Smooth muscle cell of the brain vasculature (primary cell): ENCODE data around the gene CAB39L.

Experiments
- DNase-seq: peaks from one replicate; pipeline ENCODE4 v3.0.0-alpha.2; 2012; ENCODE audit warnings: low read depth, low spot score

Gene CAB39L

DNA sequence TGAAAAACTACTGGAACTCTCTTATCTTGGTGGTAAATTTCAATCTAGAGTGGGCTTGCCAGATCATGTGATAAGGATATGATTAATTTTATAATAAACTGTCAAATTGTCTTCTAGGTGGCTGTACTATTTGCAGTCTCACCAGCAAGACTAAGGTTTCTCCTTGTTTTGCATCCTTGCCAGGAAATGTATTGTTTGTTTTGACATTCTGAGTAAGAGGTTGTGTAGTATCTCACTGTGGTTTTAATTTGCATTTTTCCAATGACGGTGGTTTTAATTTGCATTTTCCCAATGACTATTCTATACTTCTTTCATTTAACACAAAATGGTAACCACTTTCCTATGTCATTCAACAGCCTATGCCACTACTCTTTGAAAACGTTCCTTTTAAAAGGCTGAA is 2.0 kb downstream of the CAB39L start:
- no peak for DNase-seq

DNA sequence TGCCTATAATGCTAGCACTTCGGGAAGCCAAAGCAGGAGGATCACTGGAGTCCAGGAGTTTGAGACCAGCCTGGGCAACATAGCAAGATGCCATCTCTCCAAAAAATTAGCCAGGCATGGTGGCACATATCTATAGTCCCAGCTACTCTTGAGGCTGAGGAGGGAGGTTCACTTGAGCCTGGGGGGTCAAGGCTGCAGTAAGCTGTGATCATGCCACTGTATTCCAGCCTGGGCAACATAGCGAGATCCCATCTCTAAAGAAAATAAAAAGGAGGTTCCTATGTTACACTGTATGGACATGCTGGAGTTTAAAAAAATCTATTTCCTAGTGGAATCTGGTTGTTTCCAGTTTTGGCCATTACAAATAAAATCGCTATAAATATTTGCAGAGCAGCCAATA is 2.6 kb downstream of the CAB39L start:
- DNase-seq: no peak

DNA sequence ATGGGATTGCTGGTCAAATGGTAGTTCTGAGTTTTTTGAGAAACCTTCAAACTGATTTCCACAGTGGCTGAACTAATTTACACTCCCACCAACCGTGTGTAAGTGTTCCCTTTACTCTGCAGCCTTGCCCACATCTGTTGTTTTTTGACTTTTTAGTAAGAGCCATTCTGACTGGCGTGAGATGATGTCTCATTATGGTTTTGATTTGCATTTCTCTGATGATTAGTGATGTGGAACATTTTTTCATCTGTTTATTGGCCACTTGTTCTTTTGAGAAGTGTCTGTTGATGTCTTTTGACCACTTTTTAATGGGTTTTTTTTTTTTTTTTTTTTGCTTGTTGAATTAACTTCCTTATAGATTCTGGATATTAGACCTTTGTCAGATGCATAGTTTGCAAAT is 4.3 kb downstream of the CAB39L start:
- DNase-seq: no peak

DNA sequence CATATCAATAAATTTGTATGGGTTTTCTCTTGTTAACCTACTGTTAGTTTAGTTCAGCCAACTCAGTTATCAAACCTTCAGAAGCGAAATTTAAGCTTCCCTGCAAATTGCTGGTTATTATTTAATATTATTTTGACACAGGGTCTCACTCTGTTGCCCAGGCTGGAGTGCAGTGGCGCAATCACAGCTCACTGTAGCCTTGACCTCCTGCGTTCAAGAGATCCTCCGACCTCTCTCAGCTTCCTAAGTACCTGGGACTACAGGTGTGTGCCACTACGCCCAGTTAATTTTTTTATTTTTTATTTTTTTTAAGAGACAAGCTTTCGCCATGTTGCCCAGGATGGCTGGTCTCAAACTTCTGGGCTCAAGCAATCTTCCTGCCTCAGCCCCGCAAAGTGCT is 6.2 kb downstream of the CAB39L start:
- DNase-seq: no peak

DNA sequence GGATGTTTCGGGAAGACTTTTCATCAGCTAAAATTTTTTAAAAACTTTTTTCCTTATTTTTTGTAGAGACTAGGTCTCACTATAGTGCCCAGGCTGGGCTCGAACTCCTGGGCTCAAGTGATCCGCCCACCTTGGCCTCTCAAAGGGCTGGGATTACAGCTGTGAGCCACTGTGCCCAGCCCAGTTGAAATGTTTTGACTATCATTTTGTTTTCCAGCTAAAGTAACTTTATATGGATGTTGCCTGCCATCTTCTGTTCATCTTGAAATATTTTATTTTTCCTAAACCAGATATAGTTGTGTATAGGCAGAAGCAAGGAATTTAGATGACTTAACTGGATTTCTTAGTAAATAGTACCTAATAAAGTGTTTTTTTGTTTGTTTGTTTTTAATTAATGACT is 7.0 kb downstream of the CAB39L start:
- no peak for DNase-seq

DNA sequence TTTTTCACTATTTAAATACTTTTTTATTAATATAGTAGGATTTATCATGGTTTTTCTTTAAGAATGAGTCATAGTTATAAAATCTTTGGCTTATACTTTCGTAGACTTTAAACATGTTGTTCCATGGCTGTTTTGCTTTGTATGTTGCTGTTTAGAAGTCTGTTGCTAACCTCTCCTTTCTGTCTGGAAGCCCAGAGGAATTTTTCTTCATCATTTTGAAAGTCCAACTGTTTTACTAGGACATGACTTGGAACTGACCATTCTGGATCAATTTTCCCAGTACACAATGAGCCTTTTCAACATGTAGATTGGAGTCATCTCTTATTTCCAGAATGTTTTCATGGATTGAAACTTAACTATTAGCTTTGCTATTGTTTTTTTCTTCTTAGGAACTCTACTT is 7.9 kb downstream of the CAB39L start:
- DNase-seq: no peak

DNA sequence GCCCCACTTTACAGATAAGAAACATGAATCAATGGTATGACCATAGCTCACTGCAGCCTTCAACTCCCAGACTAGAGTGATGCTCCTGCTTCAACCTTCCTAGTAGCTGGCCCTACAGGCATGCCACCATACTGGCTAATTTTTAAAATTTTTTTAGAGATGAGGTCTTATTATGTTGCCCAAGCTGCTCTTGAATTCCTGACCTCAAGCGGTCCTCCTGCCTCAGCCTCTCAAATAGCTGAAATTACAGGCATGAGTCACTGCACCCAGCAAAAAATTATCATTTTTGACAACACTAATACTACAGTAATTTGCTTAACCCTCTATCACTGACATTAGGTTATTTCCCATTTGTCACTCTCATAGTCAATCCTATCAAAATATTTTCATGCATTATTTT is 14.7 kb downstream of the CAB39L start:
- DNase-seq: no peak

DNA sequence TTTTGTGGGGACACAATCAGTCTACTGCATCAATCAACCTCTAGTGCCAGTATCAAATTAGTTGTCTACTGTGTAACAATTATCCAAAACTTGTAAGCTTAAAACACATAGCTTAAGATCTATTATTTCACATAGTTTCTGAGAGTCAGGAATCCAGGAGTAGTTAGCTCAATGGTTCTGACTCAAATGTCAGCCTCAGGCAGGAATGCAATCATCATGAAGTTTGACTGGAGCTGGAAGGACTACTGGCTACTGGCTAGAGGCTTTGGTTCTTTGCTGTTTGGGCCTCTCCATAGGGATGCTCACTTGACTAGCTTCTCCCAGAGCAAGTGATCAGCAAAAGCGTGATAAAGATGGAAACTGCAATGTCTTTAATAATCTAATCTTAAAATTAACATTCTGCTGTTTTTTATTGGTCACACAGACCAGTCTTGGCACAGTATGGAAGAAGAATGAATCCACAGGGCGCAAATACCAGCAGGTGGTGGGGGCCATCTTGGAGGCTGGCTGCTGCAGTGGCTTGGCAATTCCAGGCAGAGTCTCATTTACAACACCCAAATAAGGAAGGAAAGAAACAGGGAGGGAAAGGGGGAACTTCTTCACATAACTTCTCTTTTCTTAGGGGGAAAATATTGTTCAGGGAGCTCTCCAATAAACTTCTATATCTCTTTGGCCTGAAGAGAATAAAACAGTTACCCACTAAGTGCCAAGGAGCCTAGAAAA is 15.7 kb downstream of the CAB39L start:
- DNase-seq: no peak

DNA sequence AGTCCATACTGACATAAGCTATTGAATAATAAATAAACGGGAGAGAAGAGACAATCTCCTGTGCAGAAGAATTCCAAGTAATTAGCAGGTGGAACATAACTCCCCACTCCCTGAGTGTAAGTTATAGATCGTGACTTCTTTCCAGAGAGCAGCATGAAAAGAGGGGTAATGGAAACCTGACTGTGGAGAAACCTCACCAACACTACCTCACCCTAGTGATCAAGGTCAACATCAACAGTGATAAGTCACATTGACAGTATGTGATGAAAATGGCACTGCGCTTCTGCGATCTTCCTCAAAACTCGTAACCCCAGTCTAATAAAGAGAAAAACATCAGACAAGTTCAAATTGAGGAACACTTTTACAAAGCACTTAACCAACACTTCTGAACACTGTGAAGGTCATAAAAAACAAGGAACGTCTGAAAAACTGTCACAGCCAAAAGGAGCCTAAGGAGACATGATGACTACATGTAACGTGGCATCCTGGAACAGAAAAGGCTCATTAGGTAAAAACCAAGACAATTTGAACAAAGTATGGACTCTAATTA is 19.8 kb downstream of the CAB39L start:
- no peak for DNase-seq

DNA sequence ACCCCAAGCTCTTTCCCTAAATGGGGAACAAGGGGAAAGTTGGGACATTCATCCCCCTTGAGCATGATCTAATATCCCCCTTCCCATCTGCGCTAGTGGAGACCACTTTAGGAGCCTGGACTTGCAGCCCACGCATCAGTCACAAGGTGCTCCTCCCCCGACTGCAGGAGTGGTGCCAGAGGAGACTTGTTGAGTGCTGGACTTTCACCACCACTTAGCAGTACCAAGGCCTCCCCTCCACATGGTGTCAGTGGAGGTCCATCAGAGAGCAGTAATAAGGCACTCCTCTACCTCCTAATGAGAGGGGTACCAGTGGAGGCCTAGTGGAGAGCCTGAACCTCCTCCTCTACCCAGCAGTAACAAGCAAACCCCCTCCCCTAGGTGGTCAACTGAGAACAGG is 22.5 kb downstream of the CAB39L start:
- no peak for DNase-seq

DNA sequence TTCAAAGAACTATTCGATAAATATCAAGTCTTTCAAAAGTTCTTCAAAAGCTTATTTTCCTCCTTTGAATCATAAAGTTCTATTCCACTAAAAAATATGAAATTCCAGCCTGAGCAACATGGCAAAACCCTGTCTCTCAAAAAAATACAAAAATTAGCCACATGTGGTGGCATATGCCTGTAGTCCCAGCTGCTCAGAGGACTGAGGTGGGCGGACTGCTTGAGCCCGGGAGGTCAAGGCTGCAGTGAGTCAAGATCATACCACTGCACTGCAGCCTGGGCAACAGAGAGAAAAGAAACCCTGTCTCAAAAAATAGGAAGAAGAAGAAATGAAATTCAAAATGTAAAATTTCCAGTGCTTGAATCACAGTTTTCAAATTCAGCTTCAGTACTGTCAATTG is 24.6 kb downstream of the CAB39L start:
- no peak for DNase-seq

DNA sequence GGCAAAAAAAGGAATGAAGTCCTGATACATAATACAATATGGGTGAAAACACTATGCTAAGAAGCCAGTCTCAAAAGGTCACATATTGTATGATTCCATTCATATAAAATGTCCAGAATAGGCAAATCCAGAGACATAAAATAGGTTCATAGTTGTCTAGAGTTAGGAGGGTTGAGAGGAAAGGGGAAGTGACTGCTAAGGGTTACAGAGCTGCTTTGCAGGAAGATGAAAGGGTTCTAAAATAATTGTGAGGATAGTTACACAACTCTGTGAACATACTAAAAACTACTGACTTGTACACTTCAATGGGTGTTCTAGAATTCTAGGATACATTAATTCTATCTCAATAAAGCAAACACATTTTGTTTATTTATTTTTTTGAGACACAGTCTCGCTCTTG is 25.7 kb downstream of the CAB39L start:
- no peak for DNase-seq

DNA sequence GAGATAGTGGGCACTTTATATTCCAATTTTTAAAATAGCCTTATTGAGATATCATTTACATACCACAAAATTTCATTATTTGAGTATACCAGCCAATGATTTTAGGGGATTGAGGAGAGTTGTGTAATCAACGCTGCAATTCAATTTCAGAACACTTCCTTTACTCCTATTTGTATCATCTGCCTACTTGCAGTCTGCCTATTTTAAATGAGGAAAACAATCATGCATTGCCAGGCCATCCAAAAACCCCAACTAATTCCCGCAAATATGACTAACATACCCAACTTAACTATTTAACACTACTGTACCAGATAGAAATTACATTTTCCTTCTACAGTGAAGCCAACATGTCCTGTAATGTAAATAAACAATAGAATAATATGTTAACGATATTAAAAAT is 26.7 kb downstream of the CAB39L start:
- no peak for DNase-seq

DNA sequence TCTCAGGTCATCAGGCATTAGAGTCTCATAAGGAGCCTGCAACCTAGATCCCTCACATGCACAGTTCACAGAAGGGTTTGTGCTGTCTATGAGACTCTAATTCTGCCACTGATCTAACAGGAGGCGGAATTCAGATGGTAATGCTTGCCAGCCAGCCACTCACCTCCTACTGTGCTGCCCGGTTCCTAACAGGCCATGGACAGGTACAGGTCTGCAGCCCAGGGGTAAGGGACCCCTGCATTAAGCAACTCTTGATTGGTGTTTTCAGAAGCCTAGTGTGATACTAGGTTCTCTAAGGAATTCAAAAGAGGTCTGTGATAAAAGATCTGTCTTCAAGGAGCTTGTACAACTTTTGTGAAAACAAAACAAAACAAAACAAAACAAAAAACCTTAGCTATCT is 31.1 kb downstream of the CAB39L start:
- no peak for DNase-seq

DNA sequence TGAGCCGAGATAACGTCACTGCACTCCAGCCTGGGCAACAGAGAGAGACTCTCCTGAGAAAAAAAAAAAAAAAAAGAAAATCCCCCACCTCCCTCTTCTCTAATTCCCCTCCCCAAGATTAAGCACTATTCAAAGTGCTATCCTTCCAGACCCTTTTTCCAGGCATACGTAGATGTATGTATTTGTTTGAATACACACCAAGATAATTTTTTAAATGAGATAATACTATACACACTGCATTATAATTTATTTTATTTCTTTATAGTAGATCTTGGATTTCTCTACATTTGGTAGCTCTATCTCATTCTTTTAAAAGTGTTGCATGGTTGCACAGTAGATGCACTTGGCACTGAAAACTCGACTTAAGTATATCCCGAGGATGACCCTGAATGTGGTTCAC is 32.5 kb downstream of the CAB39L start:
- DNase-seq: no peak

DNA sequence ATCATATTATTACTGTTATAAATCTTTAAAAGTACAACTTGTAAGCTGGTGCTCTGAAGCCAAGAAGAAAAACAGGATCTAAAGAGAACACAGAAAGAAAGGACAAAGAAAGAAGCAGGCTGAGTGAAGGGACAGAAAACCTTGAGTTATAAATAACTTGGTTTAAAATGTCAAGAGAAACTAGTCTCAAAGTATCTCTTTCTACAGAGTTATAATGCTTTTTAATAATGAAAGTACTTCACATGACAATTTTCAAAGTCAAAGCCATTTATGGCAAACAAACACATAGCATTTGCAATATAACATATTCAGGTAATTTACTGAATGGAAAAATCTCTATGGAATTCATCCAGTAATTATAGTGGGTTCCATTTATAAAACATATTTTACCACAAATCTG is 33.4 kb downstream of the CAB39L start:
- DNase-seq: no peak

DNA sequence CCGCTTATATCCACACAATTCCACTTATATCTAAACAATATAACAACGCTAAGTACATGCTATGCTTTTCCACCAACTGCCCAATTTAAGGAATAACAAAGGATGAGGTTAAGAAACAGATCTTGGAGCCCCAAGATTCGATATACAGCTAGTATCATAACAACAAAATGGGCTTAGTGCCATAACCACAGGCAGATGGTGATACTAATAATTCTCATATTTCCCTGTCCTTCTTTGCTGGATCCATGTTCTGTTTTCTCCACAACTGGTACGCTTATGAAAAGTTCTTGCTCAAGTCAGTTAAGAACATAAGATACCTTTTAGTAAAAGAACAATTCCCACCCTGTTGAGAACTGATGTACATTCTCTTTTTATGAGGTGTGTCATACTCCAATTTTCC is 33.9 kb downstream of the CAB39L start:
- DNase-seq: no peak

DNA sequence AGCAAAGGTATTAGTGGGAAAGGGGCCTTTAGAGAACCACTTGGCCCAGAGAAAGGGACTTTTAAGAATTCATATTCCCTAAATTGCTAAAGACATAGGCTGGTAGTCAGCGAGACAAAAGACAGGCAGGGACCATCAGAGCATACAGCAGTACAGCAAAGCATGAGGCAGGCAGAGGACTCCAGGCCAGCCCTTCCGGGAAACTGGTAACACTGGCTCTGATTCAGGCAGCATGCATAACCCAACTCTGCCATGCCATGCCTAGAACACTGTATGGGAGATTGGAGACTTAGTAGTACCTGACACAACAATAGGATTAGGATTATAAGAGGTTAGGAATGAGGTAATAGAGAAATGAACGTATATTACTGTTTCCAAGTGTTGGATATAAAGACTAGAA is 34.9 kb downstream of the CAB39L start:
- DNase-seq: no peak

DNA sequence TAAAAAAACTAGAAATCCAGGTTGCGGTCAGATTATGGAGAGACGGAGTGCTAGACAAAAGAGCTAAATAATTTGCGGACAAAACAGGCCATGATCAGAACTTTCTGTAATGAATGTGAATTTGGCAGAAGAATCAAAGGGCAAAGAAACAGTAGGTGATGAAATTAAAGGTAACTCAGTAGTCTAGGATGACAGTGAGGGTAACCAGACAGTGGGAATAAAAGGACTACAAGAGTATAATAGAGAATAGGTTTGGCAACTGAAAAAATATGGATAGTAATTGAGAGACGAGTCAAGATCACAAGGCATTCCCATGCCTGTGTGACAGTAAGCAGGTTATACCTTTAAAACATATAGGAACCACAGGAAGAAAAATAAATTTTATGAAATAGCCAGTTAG is 35.9 kb downstream of the CAB39L start:
- DNase-seq: no peak

DNA sequence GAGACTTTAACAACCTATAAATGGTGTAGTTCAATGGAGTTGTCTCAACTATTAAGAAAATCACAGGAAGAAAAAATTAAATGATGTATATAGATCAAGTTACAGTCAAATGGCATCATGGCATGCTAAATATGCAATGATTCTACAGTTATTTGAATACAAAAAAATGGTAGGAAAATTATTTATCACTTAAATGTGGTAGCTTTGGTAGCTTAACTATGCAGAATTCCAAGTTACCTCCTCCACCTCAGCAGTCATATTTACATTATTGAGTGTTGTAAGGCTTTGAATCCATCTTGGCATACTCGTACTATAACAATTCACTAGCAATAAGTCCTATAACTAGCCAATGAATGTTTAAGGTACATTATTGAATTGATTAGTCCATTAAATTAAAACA is 36.8 kb downstream of the CAB39L start:
- no peak for DNase-seq

DNA sequence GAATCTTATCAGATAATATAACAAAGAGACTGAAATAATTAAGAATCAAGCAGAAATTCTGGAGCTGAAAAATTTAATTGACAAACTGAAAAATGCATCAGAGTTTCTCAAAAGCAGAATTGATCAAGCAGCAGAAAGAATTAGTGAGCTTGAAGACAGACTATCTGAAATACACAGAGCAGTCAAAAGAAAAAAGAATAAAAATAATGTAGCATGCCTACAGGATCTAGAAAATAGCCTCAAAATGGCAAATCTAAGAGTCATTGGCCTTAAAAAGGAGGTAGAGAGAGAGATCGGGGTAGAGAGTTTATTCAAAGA is 39.2 kb downstream of the CAB39L start:
- no peak for DNase-seq

DNA sequence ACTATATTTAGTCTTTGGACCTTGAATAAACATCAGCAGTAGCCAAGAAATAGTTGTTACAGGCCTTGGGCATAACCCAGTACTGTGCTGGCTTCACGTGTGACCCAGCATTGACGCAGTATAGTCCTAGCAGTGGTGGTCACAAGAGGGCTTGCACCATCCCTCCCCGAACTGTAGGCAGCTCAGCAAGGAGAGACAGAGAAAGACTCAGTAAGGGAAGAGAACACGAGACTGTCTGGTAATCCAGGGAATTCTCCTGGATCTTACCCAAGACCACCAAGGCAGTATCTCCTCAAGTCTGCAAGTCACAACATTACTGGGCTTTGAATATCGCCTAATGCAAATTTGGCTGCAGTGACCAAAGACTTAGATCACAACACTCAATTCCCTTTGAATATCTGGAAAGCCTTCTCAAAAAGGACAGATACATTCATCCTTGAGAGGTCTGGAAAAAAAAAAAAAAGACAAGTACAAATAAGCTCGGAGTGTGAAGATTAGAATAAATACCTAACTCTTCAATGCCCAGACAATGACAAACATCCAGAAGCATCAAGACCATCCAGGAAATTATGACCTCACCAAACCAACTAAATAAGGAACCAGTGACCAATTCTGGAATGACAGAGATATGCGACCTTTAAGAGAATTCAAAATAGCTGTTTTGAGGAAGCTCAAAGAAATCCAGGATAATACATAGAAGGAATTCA is 39.7 kb downstream of the CAB39L start:
- no peak for DNase-seq
